Left lung (tissue), 10 donors: Measurements from ENCODE around the gene NBAS. TPM values are rescaled to one million over a fixed set of nuclear protein-coding genes. Genes with fewer than 3 reads are reported as not detected.

Experiments used
- ATAC-seq: fragments of 200-7000 bp; cut with Tn5 transposase; one replicate; pipeline ENCODE4 v1.9.1; 2020; ENCODE audit warnings: moderate library complexity
- DNase-seq, 4 donors: peaks; one replicate each; pipeline ENCODE4 v3.0.0-alpha.2; 2013 to 2020
- H3K27ac ChIP-seq, 2 donors: fragments of 200-600 bp; sonication (generic) in 1 of 2; one replicate each; pipeline versions ENCODE4 v1.5.0 to v1.8.0; 2020 to 2021
- H3K27me3 ChIP-seq, 2 donors: fragments of 200-600 bp; sonication (generic) in 1 of 2; one replicate each; pipeline versions ENCODE4 v1.5.0 to v1.8.0; 2020 to 2021
- H3K36me3 ChIP-seq, 2 donors: fragments of 200-600 bp; sonication (generic) in 1 of 2; one replicate each; pipeline versions ENCODE4 v1.5.0 to v1.8.0; 2020 to 2021
- H3K4me1 ChIP-seq, 2 donors: fragments of 200-600 bp; one replicate each; pipeline ENCODE4 v1.8.0; 2021
- H3K4me3 ChIP-seq, 2 donors: fragments of 200-600 bp; sonication (generic) in 1 of 2; one replicate each; pipeline versions ENCODE4 v1.5.0 to v1.8.0; 2020 to 2021; ENCODE audit warnings: mild to moderate bottlenecking in 1 of 2
- H3K9me3 ChIP-seq, 2 donors: fragments of 200-600 bp; sonication (generic) in 1 of 2; one replicate each; pipeline versions ENCODE4 v1.5.0 to v1.8.0; 2020 to 2021
- intact Hi-C, 2 donors: fragments of 100-400 bp; cut with DNase I; formaldehyde crosslinking; loops; one replicate each; pipeline versions ENCODE4 v1.11.2 to v1.14.2; 2022
- polyA plus RNA-seq, 6 donors: library from polyadenylated mRNA; unstranded; fragments of 120-200 nt; gene quantifications; one replicate each; pipeline ENCODE4 v1.2.1, GENCODE V29; 2013; ENCODE audit not compliant: insufficient read length in 6 of 6
- total RNA-seq, 2 donors: library from RNA; stranded (reverse); fragmentation: NEBNext Ultra II Directional; extraction: Animal tissue kit (Norgen Biotek cat#: 25700); gene quantifications; one replicate each; pipeline ENCODE4 v1.2.1, GENCODE V29; 2021
- TF ChIP-seq, protein P1 (sequence below), 2 donors: fragments of 200-600 bp; sonication (generic) in 1 of 2; IDR thresholded peaks; one replicate each; pipeline versions ENCODE4 v1.5.0 to v1.8.0; 2021; ENCODE audit warnings: antibody characterized with exemption in 2 of 2
- donor health status: DM: no; HTN: yes; CAD: no.
- donor health status: DM: no; HTN: no; CAD: no.

NBAS gene
- total and polyA plus RNA-seq, 8 donors, result 36.6 to 57.4 (median 46.3) TPM

DNA sequence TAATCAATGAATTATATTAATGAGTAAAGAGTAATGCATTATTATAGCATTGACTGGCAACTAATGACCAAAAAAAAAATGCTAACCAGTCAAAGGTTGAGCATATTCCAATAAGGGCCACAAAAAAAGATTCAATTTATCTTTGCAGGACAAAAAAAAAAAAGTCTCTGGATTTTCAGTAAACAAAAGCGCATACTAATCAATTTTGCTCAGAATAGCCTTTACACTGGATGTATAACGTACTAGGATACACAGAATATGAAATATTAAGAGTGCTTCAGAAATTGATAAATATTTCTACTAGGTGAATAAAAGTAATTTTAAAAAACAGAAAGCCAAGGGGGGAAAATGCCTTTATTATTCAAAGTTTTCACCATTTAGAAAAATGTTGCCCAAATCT, 74.4 kb downstream of the NBAS start:
- H3K9me3 ChIP-seq, result no peaks in the 10 kb centered on the region
- H3K4me3 ChIP-seq, result no peak overlapping the region
- H3K36me3 ChIP-seq, result peaks cover 4 to 31% of the 10 kb centered on the region in 2 donors
- TF ChIP-seq, protein P1, sequence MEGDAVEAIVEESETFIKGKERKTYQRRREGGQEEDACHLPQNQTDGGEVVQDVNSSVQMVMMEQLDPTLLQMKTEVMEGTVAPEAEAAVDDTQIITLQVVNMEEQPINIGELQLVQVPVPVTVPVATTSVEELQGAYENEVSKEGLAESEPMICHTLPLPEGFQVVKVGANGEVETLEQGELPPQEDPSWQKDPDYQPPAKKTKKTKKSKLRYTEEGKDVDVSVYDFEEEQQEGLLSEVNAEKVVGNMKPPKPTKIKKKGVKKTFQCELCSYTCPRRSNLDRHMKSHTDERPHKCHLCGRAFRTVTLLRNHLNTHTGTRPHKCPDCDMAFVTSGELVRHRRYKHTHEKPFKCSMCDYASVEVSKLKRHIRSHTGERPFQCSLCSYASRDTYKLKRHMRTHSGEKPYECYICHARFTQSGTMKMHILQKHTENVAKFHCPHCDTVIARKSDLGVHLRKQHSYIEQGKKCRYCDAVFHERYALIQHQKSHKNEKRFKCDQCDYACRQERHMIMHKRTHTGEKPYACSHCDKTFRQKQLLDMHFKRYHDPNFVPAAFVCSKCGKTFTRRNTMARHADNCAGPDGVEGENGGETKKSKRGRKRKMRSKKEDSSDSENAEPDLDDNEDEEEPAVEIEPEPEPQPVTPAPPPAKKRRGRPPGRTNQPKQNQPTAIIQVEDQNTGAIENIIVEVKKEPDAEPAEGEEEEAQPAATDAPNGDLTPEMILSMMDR (IDR thresholded peaks at IDR 0.05), result no peak
- ATAC-seq (no peak), DNase-seq (no peak)
- no peaks in the 10 kb centered on the region for H3K4me1 ChIP-seq
- H3K27ac ChIP-seq, result no peak overlapping the region
- intact Hi-C loops, result no loop called here
- H3K27me3 ChIP-seq, result no peaks in the 10 kb centered on the region

DNA sequence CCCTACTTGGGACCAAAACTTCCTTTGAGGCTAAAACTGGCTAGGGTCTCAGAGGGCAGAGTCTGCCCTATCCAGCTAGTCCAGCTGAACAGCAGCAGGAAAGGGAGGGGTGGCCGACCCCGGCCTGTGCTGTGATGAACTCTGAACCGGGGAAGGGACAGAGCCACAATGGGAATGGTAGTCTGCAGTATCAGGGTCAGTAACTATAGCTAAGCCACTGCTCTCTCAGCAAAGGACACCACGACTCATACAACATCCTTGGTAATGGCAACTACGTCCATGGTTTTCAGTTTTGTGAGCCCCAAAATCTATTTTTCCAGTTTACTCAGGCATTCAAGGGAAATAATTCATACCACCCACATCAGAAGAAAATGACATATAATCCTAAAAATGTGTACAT, 75.2 kb downstream of the NBAS start:
- Histone ChIP-seq H3K4me3 (no peak overlapping the region), H3K4me1 (no peaks in the 10 kb centered on the region), H3K9me3 (no peaks in the 10 kb centered on the region), H3K36me3 (peaks cover 4 to 39% of the 10 kb centered on the region in 2 donors), H3K27ac (no peak overlapping the region), H3K27me3 (no peaks in the 10 kb centered on the region)
- no peak for DNase-seq
- intact Hi-C loops, result no loop called here
- TF ChIP-seq, protein P1 (IDR thresholded peaks at IDR 0.05), result no peak
- no peak for ATAC-seq

DNA sequence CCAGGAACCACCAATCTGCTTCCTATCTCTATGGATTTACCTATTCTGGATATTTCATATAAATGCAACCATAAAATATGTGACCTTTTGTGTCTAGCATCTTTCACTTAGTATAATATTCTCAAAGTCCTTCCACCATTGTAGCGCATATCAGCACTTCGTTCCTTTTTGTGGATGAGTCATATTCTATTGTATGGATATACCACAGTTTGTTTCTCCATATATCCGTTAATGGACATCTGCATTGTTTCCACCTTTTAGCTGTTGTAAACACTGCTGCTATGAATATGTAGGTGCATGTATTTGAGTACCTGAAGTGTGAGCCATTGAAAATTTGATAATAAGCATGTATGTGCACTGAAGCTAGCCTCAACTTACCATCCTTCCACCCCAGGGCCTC, 80.1 kb downstream of the NBAS start:
- Histone ChIP-seq H3K27me3 (no peaks in the 10 kb centered on the region), H3K27ac (no peak overlapping the region), H3K4me3 (no peak overlapping the region), H3K36me3 (peaks cover 0 to 40% of the 10 kb centered on the region in 2 donors), H3K9me3 (no peaks in the 10 kb centered on the region), H3K4me1 (no peaks in the 10 kb centered on the region)
- no peak for DNase-seq
- no peak for ATAC-seq
- intact Hi-C loops, result no loop called here
- TF ChIP-seq, protein P1 (IDR thresholded peaks at IDR 0.05), result no peak

DNA sequence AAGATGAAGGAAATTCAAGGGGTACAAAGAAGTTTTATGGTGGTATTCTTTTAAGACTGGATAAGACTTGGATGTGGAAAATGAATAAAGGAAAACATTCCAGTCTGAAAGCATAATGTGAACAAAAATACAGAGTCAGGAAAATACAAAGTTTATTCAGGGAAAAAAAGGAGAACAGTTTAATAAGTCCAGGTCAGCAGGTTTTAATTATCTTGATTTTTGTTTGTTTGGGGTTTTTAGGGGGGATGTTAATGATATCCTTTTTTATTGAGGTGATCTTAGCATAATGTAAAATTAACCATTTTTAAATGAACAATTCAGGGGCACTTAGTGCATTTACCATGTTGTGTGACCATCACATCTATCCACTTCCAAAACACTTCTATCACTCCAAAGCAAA, 80.6 kb downstream of the NBAS start:
- H3K4me1 ChIP-seq, result no peaks in the 10 kb centered on the region
- H3K4me3 ChIP-seq, result no peak overlapping the region
- intact Hi-C loops, result no loop called here
- H3K27me3 ChIP-seq, result no peaks in the 10 kb centered on the region
- ATAC-seq (no peak), DNase-seq (no peak)
- no peak overlapping the region for H3K27ac ChIP-seq
- H3K36me3 ChIP-seq, result peaks cover 0 to 43% of the 10 kb centered on the region in 2 donors
- TF ChIP-seq, protein P1 (IDR thresholded peaks at IDR 0.05), result no peak
- H3K9me3 ChIP-seq, result no peaks in the 10 kb centered on the region

DNA sequence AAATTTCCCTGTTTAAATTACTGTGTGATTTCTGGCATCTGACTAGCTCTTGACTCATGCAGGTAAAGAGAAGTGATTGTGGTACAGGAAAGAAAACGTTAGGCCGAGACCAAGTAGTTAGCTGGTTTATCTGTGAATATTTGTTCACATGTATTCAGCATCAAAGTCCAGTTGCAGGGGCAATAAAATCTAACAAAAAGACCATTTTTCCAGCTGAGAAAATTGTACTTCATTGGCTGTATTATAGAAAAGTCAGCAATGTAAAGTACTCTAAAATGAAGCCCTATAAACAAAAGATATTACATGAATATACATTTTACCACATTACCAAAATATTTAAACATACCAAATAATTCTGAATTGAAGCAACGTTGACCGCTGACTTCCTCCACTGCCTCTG, 88.3 kb downstream of the NBAS start:
- intact Hi-C loops, result no loop called here
- no peak overlapping the region for H3K4me3 ChIP-seq
- H3K27ac ChIP-seq, result no peak overlapping the region
- peaks cover 0 to 63% of the 10 kb centered on the region in 2 donors for H3K36me3 ChIP-seq
- no peaks in the 10 kb centered on the region for H3K4me1 ChIP-seq
- DNase-seq, result no peak
- no peaks in the 10 kb centered on the region for H3K9me3 ChIP-seq
- TF ChIP-seq, protein P1 (IDR thresholded peaks at IDR 0.05), result no peak
- ATAC-seq, result no peak
- H3K27me3 ChIP-seq, result no peaks in the 10 kb centered on the region
